ENCODE data around the gene RNF2.
"Not testable (repeated sequence)": the region's sequence is repeated elsewhere in the genome, so short reads cannot be mapped to it uniquely, and the experiment has no call there.

The RNF2 gene

DNA sequence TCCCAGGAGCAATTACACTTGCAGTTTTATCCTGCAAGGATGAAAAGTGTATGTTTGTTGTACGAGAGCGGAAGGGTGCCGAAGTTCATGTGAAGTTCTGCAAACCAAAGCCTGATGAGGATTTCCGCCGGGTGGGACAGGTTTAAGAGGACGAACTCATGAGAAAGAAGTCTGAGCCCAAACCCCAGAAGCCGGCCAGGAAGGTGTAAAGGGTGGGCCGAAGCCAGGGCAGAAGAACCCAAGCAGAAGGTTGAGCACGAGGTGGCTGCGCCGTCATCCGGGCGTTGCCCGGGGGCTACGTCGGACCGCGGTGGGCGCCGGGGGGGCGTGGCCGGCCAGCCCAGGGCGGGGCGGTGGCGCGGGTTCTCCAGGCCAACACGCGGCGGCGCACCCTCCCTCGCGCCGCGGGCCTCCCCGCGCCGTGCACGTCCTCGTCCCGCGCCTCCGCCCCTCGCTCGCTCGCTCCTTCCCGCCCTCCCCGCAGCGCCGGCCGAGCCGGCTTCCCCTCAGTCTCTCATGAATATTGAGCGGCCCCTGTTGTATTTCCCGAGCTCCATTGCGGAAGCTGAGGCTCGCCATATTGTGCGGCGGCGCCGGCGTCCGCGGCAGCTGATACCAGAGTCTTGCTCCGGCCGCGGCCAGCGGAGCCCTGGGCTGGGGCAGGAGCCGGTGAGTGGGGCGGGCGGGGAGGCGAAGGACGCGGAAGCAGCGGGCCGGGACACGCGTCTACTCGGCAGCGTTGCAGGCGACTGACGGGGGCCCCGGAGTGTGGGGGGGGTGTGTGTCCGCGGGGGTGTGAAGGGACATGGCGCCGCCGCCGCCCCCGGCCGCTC, at the start of gene RNF2:
Gene RNF2, plus strand, starts transcription at position 578 of the 833 bp plus-strand sequence. CDS start 41,996 bp downstream, outside the sequence.
- DNase-seq (ENCODE audit: low read depth): peak; percentile 84

- not testable (repeated sequence) for DNase-seq (ENCODE audit: low read depth)
Measured at GRCh38 chr1:184999974-185000373, 45.4 kb upstream of the RNF2 start.

DNA sequence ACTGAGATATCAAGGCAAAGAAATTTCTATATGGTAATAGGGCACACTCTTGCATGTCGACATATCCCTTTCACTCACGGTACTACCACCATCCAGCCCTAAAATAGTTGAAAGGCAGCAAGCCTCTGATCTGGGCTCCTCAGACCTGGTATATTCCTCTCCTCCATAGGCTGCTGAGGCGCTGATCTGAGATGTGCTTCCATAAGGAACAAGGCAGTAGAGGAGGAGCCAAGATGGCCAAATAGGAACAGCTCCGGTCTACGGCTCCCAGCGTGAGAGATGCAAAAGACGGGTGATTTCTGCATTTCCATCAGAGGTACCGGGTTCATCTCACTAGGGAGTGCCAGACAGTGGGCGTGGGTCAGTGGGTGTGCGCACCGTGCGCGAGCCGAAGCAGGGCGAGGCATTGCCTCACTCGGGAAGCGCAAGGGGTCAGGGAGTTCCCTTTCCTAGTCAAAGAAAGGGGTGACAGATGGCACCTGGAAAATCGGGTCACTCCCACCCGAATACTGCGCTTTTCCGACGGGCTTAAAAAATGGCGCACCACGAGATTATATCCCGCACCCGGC, 44.0 kb upstream of the RNF2 start:
- DNase-seq (ENCODE audit: low read depth): not testable (repeated sequence)

GRCh38 chr1:185008838-185009237, 36.5 kb upstream of the RNF2 start:
- DNase-seq (ENCODE audit: low read depth): no peak

GRCh38 chr1:185010361-185010760, 35.0 kb upstream of the RNF2 start:
- no peak for DNase-seq (ENCODE audit: low read depth)

- DNase-seq (ENCODE audit: low read depth): no peak
Measured at GRCh38 chr1:185014941-185015340, 30.4 kb upstream of the RNF2 start.

DNA sequence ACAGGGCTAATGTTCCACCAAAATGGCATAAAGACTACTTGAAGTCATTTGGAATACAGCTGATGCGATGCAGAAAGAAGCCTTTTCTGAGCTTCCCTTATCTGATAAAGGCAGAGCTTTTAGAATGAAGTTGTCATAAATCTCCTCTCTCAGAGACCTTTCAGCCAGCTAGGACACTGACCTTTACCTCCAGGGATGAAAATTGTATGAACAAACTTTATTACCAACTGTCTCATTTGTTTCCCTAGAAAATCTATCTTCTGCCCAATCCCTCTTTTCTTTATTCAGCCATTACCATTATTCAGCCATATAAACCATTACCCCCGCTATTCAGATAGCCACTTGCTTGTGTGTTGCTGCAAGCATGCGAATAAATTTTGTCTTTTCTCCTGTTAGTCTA, 29.7 kb upstream of the RNF2 start:
- DNase-seq (ENCODE audit: low read depth): no peak

DNA sequence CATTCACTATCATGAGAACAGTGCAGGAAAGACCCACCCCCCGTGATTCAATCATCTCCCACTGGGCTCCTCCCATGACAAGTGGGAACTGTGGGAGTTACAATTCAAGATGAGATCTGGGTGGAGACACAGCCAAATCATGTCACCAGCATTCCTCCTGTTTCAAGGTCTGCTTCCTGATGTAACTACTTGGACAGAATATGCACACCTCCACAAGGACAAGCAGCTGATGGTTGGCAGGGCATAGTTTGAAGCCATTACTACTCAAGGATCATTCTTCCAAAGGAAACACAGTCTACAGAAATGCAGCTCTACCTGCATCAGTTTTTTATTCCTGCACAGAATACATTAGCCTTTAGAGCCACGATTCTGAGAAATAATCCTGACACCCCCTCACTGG, 28.5 kb upstream of the RNF2 start:
- DNase-seq (ENCODE audit: low read depth): peak; percentile 10

- DNase-seq (ENCODE audit: low read depth): peak; percentile 93
Measured at GRCh38 chr1:185017338-185017737, 28.0 kb upstream of the RNF2 start.

DNA sequence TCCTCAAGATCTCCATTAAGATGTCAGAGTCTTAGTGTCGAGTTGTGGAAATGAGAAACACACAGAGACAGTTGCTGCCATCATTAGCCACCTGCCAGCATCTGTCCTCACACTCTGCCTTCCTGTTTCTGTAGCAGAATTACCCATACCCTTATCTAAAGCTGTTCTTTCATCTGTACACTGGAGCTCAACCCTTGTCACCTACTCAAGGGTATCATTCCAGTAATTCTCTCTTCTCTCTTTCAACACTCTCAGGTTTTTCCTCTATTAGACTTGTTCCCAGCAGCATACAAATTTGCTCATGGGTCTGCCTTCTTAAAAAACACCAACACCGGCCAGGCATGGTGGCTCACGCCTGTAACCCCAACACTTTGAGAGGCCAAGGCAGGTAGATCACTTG, 27.4 kb upstream of the RNF2 start:
- DNase-seq (ENCODE audit: low read depth): no peak

- no peak for DNase-seq (ENCODE audit: low read depth)
Measured at GRCh38 chr1:185027252-185027882, 18.0 kb upstream of the RNF2 start.

GRCh38 chr1:185033686-185034085, 11.7 kb upstream of the RNF2 start:
- no peak for DNase-seq (ENCODE audit: low read depth)

- no peak for DNase-seq (ENCODE audit: low read depth)
Measured at GRCh38 chr1:185035258-185035657, 10.1 kb upstream of the RNF2 start.

- no peak for DNase-seq (ENCODE audit: low read depth)
Measured at GRCh38 chr1:185038813-185039376, 6.5 kb upstream of the RNF2 start.

GRCh38 chr1:185039726-185040407, 5.5 kb upstream of the RNF2 start:
- no peak for DNase-seq (ENCODE audit: low read depth)

DNA sequence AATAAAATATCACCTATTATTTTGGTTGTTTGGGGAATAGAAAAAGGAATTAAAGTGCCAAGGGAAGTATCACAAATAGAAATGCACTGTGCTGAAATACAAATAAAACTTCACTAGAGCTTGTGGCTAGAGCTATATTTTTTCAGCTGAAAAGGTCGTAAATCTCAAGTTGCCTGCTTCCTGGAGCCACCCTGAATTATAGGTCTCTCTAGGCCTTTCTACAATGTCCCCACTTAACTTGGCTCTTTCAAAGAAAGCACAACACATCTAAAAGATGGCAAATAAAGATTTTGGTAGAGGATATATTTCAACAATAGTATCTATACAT, 5.0 kb upstream of the RNF2 start:
- no peak for DNase-seq (ENCODE audit: low read depth)

- no peak for DNase-seq (ENCODE audit: low read depth)
Measured at GRCh38 chr1:185041742-185042141, 3.6 kb upstream of the RNF2 start.

DNA sequence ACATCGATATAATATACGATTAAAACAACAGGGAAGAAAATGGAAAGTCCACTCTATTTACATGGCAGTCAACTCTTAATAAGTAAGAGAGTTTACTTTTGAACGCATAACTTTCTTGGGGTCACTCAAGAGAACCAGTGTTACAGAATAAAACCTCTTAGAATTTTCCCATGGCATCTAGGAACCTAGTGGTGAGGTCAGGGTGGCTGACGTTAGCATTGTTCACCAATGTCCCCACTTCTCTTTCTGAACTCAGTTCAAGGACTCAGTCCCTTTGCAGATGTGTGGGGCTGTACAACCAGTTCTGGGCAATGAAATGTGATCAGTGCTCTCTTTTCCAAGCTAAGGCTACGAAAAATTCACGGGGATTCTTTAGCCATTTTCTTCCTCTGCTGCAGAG, 2.6 kb upstream of the RNF2 start:
- no peak for DNase-seq (ENCODE audit: low read depth)

GRCh38 chr1:185044387-185044786, 971 bp upstream of the RNF2 start:
- no peak for DNase-seq (ENCODE audit: low read depth)

DNA sequence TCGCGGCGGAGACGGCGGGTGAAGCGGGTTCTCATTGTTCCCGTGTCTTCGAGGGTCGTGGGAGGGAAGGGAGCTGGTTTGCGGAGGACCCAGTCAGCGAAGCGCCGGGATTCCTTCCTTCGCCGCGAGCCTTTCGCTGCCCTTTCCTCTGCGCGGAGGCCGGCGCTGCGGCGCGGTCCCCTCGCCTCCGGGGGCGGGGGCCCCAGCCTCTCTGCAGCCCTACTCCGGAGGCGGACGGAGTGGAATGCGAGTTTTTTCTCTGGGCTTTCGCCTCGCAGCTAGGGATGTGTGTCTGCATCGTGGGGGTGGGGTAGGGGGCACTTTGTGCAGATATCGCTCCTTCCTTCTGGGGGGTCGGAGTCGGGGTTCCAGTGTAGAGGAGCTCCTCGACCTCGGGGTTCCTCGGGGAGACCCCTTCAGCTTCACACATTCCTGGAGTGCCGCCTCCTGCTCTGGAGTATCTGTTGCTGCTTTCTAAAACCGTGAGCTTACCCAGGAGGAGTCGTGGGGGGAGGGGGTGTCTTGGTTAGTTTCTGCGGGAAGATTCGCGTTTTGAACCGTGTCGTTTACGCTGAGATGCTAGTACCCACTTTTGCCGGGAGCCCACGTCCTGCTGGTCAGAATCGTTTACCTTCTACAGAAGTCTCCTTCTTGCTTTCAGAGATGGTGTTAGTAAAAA, 595 bp downstream of the RNF2 start:
- DNase-seq (ENCODE audit: low read depth): peak; percentile 63

DNA sequence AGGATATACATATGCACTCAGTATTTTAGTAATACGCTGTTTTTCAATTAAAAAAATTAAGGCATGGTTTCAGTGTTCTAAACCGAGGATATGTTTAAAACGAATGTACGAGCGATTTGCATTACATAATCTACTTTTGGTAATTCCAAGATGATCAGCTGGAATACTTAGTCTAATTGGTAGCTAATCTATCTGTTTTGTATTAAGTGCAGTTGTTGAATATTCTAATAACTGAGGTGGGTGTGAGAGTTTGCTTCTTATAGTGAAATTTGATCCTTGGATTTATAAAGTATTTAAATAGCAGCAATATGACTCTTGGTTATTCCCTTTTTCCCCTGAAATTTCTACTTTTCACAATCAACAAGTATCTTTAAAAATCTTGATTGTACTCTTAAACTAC, 1.3 kb downstream of the RNF2 start:
- DNase-seq (ENCODE audit: low read depth): no peak

DNA sequence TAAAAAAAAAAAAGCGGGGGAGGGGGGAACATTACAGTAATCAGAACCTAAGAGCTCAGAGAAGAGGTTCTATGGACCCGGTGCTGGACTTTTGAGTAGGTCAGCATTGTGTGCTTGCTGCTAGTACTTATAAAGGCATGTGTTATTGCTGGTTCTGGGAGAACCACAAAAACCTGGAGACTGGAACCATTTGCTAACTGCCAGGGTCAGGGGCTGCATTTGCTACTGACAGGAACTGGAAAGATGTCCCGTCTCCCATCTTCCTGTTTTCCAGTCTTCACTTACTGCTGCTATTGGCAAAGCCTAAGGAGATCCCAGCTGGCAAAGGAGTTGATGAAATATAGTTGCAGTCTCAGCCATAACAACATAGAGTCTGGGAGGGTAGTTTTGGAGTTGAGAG, 4.3 kb downstream of the RNF2 start:
- no peak for DNase-seq (ENCODE audit: low read depth)

Measured in ELR (cell line).